ENCODE results near the gene ISG15.
"Not testable (repeated sequence)": the region's sequence is repeated elsewhere in the genome, so short reads cannot be mapped to it uniquely, and the experiment has no call there.

Gene ISG15

GRCh38 chr1:985126-985525, 28.2 kb upstream of the ISG15 start:
- no peak overlapping the region for H3K4me3 ChIP-seq (ENCODE audit: low read length)
- DNase-seq (ENCODE audit: low read depth), result no peak
- TF ChIP-seq CTCF (IDR thresholded peaks at IDR 0.05; ENCODE audit: insufficient read depth, low read depth, low read length, missing control alignments), result no peak

GRCh38 chr1:988061-988460, 25.2 kb upstream of the ISG15 start:
- not testable (repeated sequence) for H3K4me3 ChIP-seq (ENCODE audit: low read length); DNase-seq (ENCODE audit: low read depth)

- DNase-seq (ENCODE audit: low read depth); H3K4me3 ChIP-seq (ENCODE audit: low read length): not testable (repeated sequence)
Measured at GRCh38 chr1:991275-991674, 22.0 kb upstream of the ISG15 start.

- H3K4me3 ChIP-seq (ENCODE audit: low read length), result no peak overlapping the region
- TF ChIP-seq CTCF (IDR thresholded peaks at IDR 0.05; ENCODE audit: insufficient read depth, low read depth, low read length, missing control alignments), result no peak
- DNase-seq (ENCODE audit: low read depth), result no peak
Measured at GRCh38 chr1:991895-992294, 21.4 kb upstream of the ISG15 start.

- H3K4me3 ChIP-seq (ENCODE audit: low read length), result no peak overlapping the region
- DNase-seq (ENCODE audit: low read depth), result no peak
- TF ChIP-seq CTCF (IDR thresholded peaks at IDR 0.05; ENCODE audit: insufficient read depth, low read depth, low read length, missing control alignments), result no peak
Measured at GRCh38 chr1:992362-992761, 20.9 kb upstream of the ISG15 start.

GRCh38 chr1:993379-993995, 19.8 kb upstream of the ISG15 start:
- DNase-seq (ENCODE audit: low read depth), result no peak
- TF ChIP-seq CTCF (IDR thresholded peaks at IDR 0.05; ENCODE audit: insufficient read depth, low read depth, low read length, missing control alignments), result no peak

GRCh38 chr1:994546-994945, 18.8 kb upstream of the ISG15 start:
- not testable (repeated sequence) for H3K4me3 ChIP-seq (ENCODE audit: low read length)

More at GRCh38 chr1:993379-993995, 19.8 kb upstream of the ISG15 start:
- H3K4me3 ChIP-seq (ENCODE audit: low read length), result no peak overlapping the region

GRCh38 chr1:995665-996633, 17.3 kb upstream of the ISG15 start:
- peak; percentile 44 for DNase-seq (ENCODE audit: low read depth)
- H3K4me3 ChIP-seq (ENCODE audit: low read length), result no peak overlapping the region
- TF ChIP-seq CTCF (IDR thresholded peaks at IDR 0.05; ENCODE audit: insufficient read depth, low read depth, low read length, missing control alignments), result no peak

More at GRCh38 chr1:994546-994945, 18.8 kb upstream of the ISG15 start:
- DNase-seq (ENCODE audit: low read depth), result not testable (repeated sequence)
